Bronchial epithelial cell (primary cell): ENCODE results near the gene HRNR. TPM values are rescaled to one million over a fixed set of nuclear protein-coding genes. Genes with fewer than 3 reads are reported as not detected.

Experiments used
- DNase-seq: peaks from one replicate; pipeline ENCODE4 v3.0.0-alpha.2; 2010; ENCODE audit warnings: low read depth
- FAIRE-seq: peaks from 2 replicates; lab custom pipeline; 2011; peaks lifted over from hg19 to GRCh38; lab: Jason Lieb, UNC
- H3K27me3 ChIP-seq: 2 replicates; pipeline ENCODE4 v1.5.1; 2011; ENCODE audit warnings: low read length; ENCODE audit not compliant: control insufficient read depth, insufficient read depth
- H3K36me3 ChIP-seq: 2 replicates; pipeline ENCODE4 v1.5.1; 2011; ENCODE audit warnings: low read length; ENCODE audit not compliant: control insufficient read depth, insufficient read depth
- H3K4me3 ChIP-seq: 2 replicates; pipeline ENCODE4 v1.5.1; 2011; ENCODE audit warnings: mild to moderate bottlenecking, low read depth, low read length, control low read depth
- total RNA-seq: library from RNA; depleted of rRNA; stranded (reverse); fragments of >200 nt; gene quantifications from 2 replicates; pipeline ENCODE4 v1.2.1, GENCODE V29; 2014
- TF ChIP-seq, protein P1 (sequence below): IDR thresholded peaks from 2 replicates; pipeline ENCODE4 v1.5.1; 2011; ENCODE audit warnings: mild to moderate bottlenecking, moderate library complexity, low read length, control low read depth, inconsistent platforms; ENCODE audit not compliant: insufficient read depth, severe bottlenecking

Gene HRNR
- total RNA-seq, 1 donor from 2014 or later: under 0.01 TPM

DNA sequence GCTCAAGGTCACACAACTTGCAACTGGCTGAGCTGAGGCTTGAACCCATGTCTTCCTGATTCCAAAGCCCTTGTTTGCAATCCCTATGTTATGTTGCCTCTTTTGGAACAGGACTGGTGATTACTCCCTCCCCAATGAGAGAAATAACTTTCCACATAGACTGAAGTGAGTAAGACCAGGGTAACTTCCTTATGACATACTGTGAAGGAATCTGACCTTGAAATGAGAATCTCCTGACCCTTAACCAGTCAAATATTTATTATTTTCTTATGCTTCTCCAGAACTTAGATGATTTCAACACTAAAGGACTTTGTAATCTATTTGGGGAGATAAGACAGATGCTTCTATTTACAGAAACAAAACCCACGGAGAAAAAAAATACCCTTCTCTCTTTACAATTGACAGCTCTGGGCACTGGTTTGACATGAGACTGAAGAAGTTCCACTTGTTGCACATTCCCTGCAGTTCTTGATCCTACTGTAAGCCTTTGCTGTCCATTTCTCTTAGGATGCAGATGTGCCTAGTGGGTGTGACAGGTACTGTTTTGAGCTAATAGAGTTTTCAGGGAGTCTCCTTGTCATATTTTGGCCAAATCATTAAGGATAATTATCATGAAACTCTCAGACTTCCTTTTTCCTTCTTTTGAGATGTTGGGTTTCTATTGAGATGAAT lies 61.1 kb downstream of the HRNR start:
- peak; percentile 91 for DNase-seq

More for the DNA sequence above, 61.1 kb downstream of the HRNR start:
- H3K4me3 ChIP-seq: no peak overlapping the region
- H3K27me3 ChIP-seq: no peaks in the 10 kb centered on the region
- TF ChIP-seq, protein P1, sequence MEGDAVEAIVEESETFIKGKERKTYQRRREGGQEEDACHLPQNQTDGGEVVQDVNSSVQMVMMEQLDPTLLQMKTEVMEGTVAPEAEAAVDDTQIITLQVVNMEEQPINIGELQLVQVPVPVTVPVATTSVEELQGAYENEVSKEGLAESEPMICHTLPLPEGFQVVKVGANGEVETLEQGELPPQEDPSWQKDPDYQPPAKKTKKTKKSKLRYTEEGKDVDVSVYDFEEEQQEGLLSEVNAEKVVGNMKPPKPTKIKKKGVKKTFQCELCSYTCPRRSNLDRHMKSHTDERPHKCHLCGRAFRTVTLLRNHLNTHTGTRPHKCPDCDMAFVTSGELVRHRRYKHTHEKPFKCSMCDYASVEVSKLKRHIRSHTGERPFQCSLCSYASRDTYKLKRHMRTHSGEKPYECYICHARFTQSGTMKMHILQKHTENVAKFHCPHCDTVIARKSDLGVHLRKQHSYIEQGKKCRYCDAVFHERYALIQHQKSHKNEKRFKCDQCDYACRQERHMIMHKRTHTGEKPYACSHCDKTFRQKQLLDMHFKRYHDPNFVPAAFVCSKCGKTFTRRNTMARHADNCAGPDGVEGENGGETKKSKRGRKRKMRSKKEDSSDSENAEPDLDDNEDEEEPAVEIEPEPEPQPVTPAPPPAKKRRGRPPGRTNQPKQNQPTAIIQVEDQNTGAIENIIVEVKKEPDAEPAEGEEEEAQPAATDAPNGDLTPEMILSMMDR: no peak
- peak; percentile 97 for FAIRE-seq
- H3K36me3 ChIP-seq: no peaks in the 10 kb centered on the region

Other genes starting within 250 kb of the HRNR start
- gene S100A10, start 230.3 kb downstream of the HRNR start, total RNA-seq: 120 and 212 TPM in 2 replicates
- 58.7 and 151 TPM in 2 replicates for gene S100A11, start 187.2 kb downstream of the HRNR start, total RNA-seq
- gene TCHHL1, start 135.1 kb downstream of the HRNR start, total RNA-seq: not detected in 2 replicates
- under 0.01 TPM in 2 replicates for gene TCHH, start 108.7 kb downstream of the HRNR start, total RNA-seq
- 0.53 and 2.9 TPM in 2 replicates for gene RPTN, start 65.0 kb downstream of the HRNR start, total RNA-seq
- 0.26 and 4.0 TPM in 2 replicates for gene FLG, start 101.0 kb upstream of the HRNR start, total RNA-seq
- gene FLG2, start 135.8 kb upstream of the HRNR start, total RNA-seq: under 0.01 TPM in 2 replicates
- 6.6 and 55.9 TPM in 2 replicates for gene CRNN, start 190.1 kb upstream of the HRNR start, total RNA-seq